ENCODE measurements around the gene RASA4B.

GRCh38 chr7:102450242-102450641, 67.3 kb downstream of the RASA4B start:
- TF ChIP-seq CTCF (optimal IDR thresholded peaks at IDR 0.05 in 1 of 3, IDR thresholded peaks at IDR 0.05 in 1 of 3, conservative IDR thresholded peaks at IDR 0.05 in 1 of 3; ENCODE audit: extremely low read depth in 1 of 3, insufficient read depth in 2 of 3, low read length in 3 of 3) (peak in 1 of 3 experiments; percentile 48), EZH2 (IDR thresholded peaks at IDR 0.05; ENCODE audit: low read length) (no peak)
